K562 (cell line): Measurements from ENCODE around the gene GOPC. TPM values are rescaled to one million over a fixed set of nuclear protein-coding genes. Genes with fewer than 3 reads are reported as not detected.

Experiments used
- ARID1B ChIP-seq: fragments of 450-650 bp; IDR thresholded peaks from 2 replicates; pipeline ENCODE4 v1.6.1; 2016; ENCODE audit warnings: antibody characterized with exemption, mild to moderate bottlenecking, inconsistent platforms
- BCOR ChIP-seq: fragments of 450-650 bp; IDR thresholded peaks from 2 replicates; pipeline ENCODE4 v1.6.1; 2016
- BRCA1 ChIP-seq, 2 experiments: fragments of 450-650 bp in 1 of 2; sonication (generic) in 1 of 2; formaldehyde crosslinking in 1 of 2; IDR thresholded peaks; 2 replicates each; pipeline versions ENCODE4 v1.5.0 to v1.6.1; 2017 to 2020; ENCODE audit warnings: mild to moderate bottlenecking in 1 of 2, missing genetic modification reagents in 1 of 2
- C11orf30 ChIP-seq: fragments of 450-650 bp; IDR thresholded peaks from 2 replicates; pipeline ENCODE4 v1.6.1; 2016; ENCODE audit warnings: low read depth, mild to moderate bottlenecking
- CEBPB ChIP-seq: fragments of 450-650 bp; IDR thresholded peaks from 2 replicates; pipeline ENCODE4 v1.6.1; 2016; ENCODE audit warnings: missing genetic modification characterization, missing compliant biosample characterization
- CREB3L1 ChIP-seq: fragments of 450-650 bp; IDR thresholded peaks from 2 replicates; pipeline ENCODE4 v1.6.1; 2014; ENCODE audit warnings: low read depth, mild to moderate bottlenecking, moderate library complexity, borderline replicate concordance
- E2F6 ChIP-seq, 2 experiments: IDR thresholded peaks; 2 replicates each; pipeline ENCODE4 v1.6.1; 2011; ENCODE audit warnings: borderline replicate concordance in 1 of 2, control low read depth in 1 of 2, low read depth in 1 of 2, low read length in 1 of 2, mild to moderate bottlenecking in 1 of 2, mixed read lengths in 1 of 2, moderate library complexity in 1 of 2; ENCODE audit not compliant: insufficient read depth in 1 of 2, insufficient read length in 1 of 2, poor library complexity in 1 of 2, severe bottlenecking in 1 of 2; ENCODE audit errors: extremely low read depth in 1 of 2
- FIP1L1 ChIP-seq: fragments of 200-400 bp; formaldehyde crosslinking; IDR thresholded peaks from 2 replicates; pipeline ENCODE4 v1.6.1; 2018; ENCODE audit warnings: mild to moderate bottlenecking, low read depth, low read length; ENCODE audit not compliant: poor library complexity, severe bottlenecking
- HEY1 ChIP-seq: fragments of 250-450 bp; sonication (Bioruptor Pico); IDR thresholded peaks from 2 replicates; pipeline ENCODE4 v1.5.0; 2020; ENCODE audit warnings: mild to moderate bottlenecking, moderate library complexity, borderline replicate concordance
- HIVEP1 ChIP-seq: fragments of 250-450 bp; sonication (Bioruptor Pico); IDR thresholded peaks from 2 replicates; pipeline ENCODE4 v1.4.0; 2020; ENCODE audit warnings: mild to moderate bottlenecking
- HSF4 ChIP-seq: fragments of 250-450 bp; sonication (Bioruptor Pico); IDR thresholded peaks from 2 replicates; pipeline ENCODE4 v2.1.2; 2022; ENCODE audit warnings: mild to moderate bottlenecking, moderate library complexity, borderline replicate concordance
- L3MBTL2 ChIP-seq: fragments of 450-650 bp; IDR thresholded peaks from 2 replicates; pipeline ENCODE4 v1.6.1; 2016; ENCODE audit warnings: mild to moderate bottlenecking, moderate library complexity
- LARP7 ChIP-seq: fragments of 450-650 bp; IDR thresholded peaks from 2 replicates; pipeline ENCODE4 v1.6.1; 2016
- MITF ChIP-seq: IDR thresholded peaks from 2 replicates; pipeline ENCODE4 v1.6.1; 2014; ENCODE audit warnings: antibody characterized with exemption
- NCOA6 ChIP-seq: fragments of 450-650 bp; IDR thresholded peaks from 2 replicates; pipeline ENCODE4 v1.6.1; 2017; ENCODE audit warnings: mild to moderate bottlenecking
- NRF1 ChIP-seq, 2 experiments: fragments of 450-650 bp; IDR thresholded peaks in 1 of 2; conservative IDR thresholded peaks in 1 of 2; 2 replicates each; pipeline ENCODE4 v1.6.1; 2014; ENCODE audit warnings: mild to moderate bottlenecking in 2 of 2
- PHF8 ChIP-seq: fragments of 200-600 bp; sonication (generic); IDR thresholded peaks from 2 replicates; pipeline ENCODE4 v1.6.1; 2012; ENCODE audit warnings: mixed run types, mild to moderate bottlenecking, inconsistent platforms, low read length, moderate library complexity, borderline replicate concordance
- POLR2H ChIP-seq: IDR thresholded peaks from 2 replicates; pipeline ENCODE4 v1.6.1; 2016; ENCODE audit warnings: missing genetic modification characterization, low read depth, mild to moderate bottlenecking, control low read depth, missing compliant biosample characterization, moderate library complexity
- RAD51 ChIP-seq: fragments of 450-650 bp; IDR thresholded peaks from 2 replicates; pipeline ENCODE4 v1.7.1; 2016; ENCODE audit warnings: low read depth, mild to moderate bottlenecking, borderline replicate concordance
- RNF2 ChIP-seq: sonication (generic); IDR thresholded peaks from 2 replicates; pipeline ENCODE4 v1.6.1; 2016
- U2AF1 ChIP-seq: fragments of 200-400 bp; formaldehyde crosslinking; optimal IDR thresholded peaks from 2 replicates; pipeline ENCODE3; 2017; ENCODE audit warnings: mild to moderate bottlenecking, low read depth, low read length, moderate library complexity
- XRCC4 ChIP-seq: IDR thresholded peaks from one replicate; pipeline ENCODE4 v1.6.1; 2011; ENCODE audit not compliant: insufficient read depth, insufficient read length; ENCODE audit errors: extremely low read depth
- polyA plus RNA-seq, 8 experiments: library from polyadenylated mRNA; depleted of rRNA in 4 of 8; stranded (reverse) in 5 of 8; unstranded in 3 of 8; fragments of >200 nt; fragmentation: Nextera tagmentation in 2 of 8; fragmentation: Illumina TruSeq in 1 of 8; extraction: Ambion mirVana in 2 of 8; extraction: Trizol in 1 of 8; gene quantifications; 2 replicates each; pipeline versions ENCODE4 v1.2.1 to v1.2.3, GENCODE V29; 2011 to 2014; ENCODE audit warnings: inconsistent platforms in 1 of 8, missing spikeins in 1 of 8
- total RNA-seq, 7 experiments: library from RNA; depleted of rRNA in 6 of 7; stranded (reverse); fragments of >200 nt in 6 of 7; fragmentation: Illumina TruSeq in 2 of 7; extraction: Trizol in 2 of 7; gene quantifications; 2 replicates each; pipeline versions ENCODE4 v1.2.1 to v1.2.3, GENCODE V29; 2011 to 2021; ENCODE audit warnings: low replicate concordance in 1 of 7

GOPC gene
- total and polyA plus RNA-seq, 9 of the 15 experiments (the other 6 are each of a cell fraction or from before 2014, with no cell fraction given): 10.0 to 32.2 (median 25.6) TPM

GRCh38 chr6:117600008-117600743 is 2.1 kb downstream of the GOPC start (continued):
- no peak for TF ChIP-seq NRF1 (conservative IDR thresholded peaks at IDR 0.05 in 1 of 2, IDR thresholded peaks at IDR 0.05 in 1 of 2)
- TF ChIP-seq HEY1 (CRISPR knock-in tag): no peak
- no peak for TF ChIP-seq HIVEP1 (CRISPR knock-in tag)
- no peak for TF ChIP-seq HSF4
- no peak for TF ChIP-seq ARID1B
- TF ChIP-seq POLR2H (tag): no peak
- no peak for TF ChIP-seq LARP7
- 0 out of 2 replicates have a peak, but pooled peaks have one; percentile 20 for TF ChIP-seq MITF
- TF ChIP-seq RAD51: 0 out of 2 replicates have a peak, but pooled peaks have one; percentile 34
- no peak for TF ChIP-seq RNF2
- TF ChIP-seq E2F6 (IDR thresholded peaks at IDR 0.05; ENCODE audit: borderline replicate concordance in 1 of 2, extremely low read depth in 1 of 2, insufficient read depth in 1 of 2, insufficient read length in 1 of 2, low read depth in 1 of 2, low read length in 1 of 2, poor library complexity in 1 of 2, severe bottlenecking in 1 of 2): peak; percentile 74 to 82
- no peak for TF ChIP-seq CEBPB (tag)
- peak; percentile 89 for TF ChIP-seq L3MBTL2
- TF ChIP-seq XRCC4: no peak
- TF ChIP-seq BCOR: no peak
- no peak for TF ChIP-seq FIP1L1
- TF ChIP-seq U2AF1: no peak
- no peak for TF ChIP-seq NCOA6
- no peak for TF ChIP-seq BRCA1 (IDR thresholded peaks at IDR 0.05)
- TF ChIP-seq BRCA1 (CRISPR knock-in tag; IDR thresholded peaks at IDR 0.05): no peak
- peak; percentile 88 for TF ChIP-seq C11orf30
- no peak for TF ChIP-seq PHF8
- TF ChIP-seq CREB3L1: peak; percentile 24; the same call in 1 of the 2 replicates
